Cerebellar nuclear complex (tissue), 1 donor: ENCODE results near the gene STAB2.
"Not testable (repeated sequence)": the region's sequence is repeated elsewhere in the genome, so short reads cannot be mapped to it uniquely, and the experiment has no call there.

Experiments used
- DNase-seq, 2 experiments: peaks; one replicate each; lab custom pipeline; 2025; lab: John Stamatoyannopoulos, UW

The STAB2 gene

DNA sequence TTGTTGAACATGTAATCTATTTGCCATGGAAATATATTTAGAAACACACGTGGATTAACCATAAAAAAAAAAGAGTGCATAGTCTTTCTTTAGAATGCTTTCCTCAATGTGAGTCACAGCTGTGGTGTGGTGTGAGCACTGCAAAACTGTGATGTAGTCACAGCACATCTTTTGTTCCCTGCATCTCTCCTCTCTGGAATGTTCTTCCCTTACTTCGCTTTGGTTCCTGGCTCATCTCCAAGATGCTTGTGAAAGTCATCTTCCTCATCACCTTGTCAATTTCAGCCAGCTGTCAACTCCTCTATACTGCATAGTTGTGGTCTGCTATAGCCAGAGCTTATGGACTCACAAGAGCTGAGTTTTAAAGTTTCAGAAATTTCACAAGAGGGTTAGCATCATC, 60.2 kb downstream of the STAB2 start:
- no peak for DNase-seq

DNA sequence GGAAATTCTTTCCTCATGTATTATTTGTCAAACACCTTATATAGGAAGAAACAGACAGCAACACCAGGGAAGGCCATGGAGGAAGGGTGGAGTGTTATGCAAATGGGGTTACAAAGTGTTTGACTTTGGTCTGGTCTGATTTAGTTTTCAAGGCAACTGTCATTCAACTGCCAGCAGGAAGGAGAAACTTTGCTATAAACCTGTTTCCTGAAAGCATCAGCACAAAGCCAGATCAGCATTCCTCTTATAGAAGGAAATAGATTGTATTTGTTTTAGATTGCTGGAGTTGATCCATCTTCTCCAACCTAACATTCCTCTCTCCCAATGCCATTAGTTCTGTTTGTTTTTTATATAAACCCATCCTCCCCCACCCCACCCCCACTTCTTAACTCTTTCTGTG, 65.7 kb downstream of the STAB2 start:
- DNase-seq, result no peak

DNA sequence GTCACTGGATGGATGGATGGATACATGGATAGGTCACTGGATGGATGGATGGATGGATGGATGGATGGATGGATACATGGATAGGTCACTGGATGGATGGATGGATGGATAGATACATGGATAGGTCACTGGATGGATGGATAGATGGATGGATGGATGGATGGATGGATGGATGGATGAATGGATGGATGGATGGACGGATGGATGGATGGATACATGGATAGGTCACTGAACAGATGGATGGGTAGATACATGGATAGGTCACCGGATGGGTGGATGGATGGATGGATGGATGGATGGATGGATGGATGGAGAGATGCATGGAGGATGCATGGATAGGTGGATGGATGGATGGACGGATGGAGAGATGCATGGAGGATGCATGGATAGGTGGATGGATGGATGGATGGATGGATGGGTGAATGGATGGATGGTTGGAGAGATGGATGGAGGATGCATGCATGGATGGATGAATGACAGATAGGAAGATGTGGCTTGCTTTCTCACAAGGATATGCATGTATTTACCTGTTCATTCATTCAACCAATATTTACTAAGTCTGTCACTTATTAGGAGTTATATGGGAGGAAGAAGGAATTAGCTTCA, 66.6 kb downstream of the STAB2 start:
- DNase-seq, result not testable (repeated sequence)

DNA sequence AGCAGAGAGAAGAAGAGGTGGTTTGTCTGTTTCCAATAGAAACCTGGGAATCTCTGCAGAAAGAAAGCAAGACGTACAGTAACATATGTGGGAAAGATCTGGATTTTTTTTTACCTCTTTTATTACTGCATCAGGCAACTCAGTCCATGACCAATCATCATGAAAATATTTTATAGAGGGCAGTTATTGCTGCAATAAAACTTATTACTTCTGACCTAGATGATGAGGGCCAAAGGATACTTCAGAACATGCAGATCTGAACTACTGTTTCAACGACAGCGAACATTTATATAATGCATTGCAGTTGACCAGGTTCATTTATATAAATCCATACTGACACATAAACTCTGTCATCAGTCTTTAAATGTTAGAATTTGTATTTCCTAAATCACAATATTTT, 67.7 kb downstream of the STAB2 start:
- DNase-seq, result no peak

DNA sequence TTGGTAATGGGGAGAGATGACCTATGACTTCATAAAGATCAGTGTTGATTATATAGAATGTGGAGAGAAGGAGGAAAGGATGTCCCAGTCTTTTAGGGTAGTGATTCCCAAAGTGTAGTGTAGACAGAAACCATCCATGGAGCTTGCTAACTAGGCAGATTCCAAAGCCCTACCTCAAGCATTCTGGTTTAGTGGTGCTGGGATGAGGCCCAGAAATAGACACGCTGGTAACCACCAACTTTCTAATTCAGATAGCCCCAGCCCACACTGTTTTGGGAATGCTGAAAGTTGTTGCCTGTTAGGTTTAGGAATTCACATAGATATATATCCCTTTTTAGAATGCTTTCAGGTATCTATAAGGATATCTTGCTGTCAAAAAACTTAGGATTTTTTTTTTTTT, 69.2 kb downstream of the STAB2 start:
- DNase-seq, result no peak

DNA sequence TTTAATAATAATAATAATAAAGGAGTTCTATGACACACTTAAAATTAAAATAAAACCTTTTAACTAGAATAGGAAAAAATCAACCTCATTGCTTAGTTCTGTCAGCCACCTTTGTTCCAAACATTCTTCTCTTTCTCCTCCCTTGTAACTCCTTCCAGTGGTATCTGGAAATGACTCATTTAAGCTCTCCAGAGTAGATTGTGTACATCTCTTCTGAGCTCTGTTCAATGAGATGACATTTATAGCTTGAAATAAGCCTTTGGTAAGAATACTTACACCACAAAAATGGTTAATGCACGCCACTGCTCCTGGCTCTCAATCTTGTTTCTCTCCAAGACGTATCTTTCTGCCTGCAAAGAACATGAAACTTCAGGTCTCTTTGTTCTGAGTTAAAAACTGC, 70.3 kb downstream of the STAB2 start:
- DNase-seq, result no peak

DNA sequence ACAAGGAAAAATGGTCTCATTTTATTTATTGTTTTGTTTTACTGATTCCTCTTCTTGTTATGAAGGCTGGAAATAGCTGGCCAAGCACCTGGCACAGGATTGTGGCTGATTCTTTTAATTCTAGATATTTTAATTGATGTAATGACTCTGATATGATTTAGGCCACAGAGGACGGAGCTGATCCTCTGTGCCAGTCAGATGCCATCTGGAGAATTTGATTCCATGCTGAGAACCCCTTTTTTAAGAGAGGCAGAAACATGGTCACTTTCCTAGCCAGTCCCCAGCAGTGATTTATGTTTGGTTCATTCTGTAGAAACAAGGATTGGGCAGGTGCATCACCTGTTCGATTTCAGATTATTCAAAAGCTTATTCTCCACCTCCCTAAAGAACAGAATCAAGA, 77.6 kb downstream of the STAB2 start:
- DNase-seq, result no peak

DNA sequence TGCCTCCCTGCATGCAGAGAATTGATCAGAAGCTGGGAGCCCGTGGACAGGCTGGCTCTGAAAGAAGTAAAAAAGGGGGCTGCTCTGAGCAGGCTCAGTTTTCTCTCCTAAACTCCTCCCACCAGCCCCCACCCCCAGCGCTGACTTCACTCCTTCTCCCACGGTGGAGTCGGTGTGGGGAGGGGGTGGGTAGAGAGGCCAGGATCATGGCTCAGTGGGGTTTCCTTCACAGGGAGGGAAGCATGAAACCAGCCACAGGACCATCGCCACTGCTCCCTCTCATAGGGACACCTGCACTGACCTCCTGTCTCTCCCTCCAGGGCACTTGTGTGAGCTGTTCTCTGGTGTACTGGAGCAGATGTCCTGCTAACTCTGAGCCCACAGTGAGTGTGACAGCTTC, 78.9 kb downstream of the STAB2 start:
- DNase-seq, result no peak

DNA sequence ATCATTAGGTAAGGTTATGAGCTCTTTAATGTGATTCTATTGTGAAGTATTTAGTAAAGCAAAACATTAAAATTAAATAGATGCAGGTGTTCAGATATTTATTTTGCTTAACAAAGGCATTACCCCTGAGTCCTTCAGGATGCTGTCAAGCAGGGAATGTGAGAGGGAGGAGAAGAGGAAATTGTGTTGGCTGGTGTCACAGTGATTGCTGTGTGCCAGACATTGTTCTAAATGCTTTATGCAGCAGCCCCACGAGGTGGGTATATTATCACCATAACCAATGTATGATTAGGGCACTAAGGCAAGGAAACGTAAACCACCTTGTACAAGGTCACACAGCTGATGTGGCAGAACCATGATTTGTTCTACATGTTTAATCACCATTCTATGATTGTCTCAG, 80.1 kb downstream of the STAB2 start:
- DNase-seq, result no peak

DNA sequence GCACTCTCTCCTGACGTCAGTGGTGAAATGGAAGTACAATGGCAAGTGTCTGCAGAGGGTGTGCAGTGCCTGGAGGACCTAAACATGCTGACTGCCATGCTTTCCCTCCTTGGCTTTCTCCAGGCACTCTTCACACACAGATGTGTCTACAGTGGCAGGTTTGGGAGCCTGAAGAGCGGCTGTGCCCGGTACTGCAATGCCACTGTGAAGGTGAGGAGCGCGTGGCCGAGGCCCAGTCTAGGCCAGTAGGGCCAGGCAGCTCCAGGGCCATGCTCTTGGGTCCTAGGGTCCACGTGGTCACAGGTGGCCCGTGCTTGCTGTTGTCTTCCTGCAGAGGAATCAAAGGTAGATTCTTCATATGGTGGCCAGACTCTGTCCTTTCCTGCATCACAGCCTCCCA, 81.4 kb downstream of the STAB2 start:
- DNase-seq, result no peak

DNA sequence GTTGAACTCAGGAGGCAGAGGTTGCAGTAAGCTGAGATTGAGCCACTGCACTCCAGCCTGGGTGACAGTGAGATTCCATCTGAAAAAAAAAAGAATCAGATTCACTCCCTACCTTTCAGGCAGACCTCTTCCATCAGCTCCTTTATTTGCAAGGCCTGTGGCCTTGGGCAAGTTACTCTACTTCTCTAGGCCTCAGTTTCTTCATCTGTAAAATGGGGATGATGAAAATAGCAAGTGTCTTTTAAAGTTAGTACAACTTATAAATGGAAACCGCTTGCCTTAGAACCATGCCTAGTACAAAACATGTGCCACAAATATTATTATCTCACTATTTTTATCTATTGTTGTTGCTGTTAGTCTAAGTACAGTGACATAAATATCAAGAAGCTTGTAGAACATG, 84.3 kb downstream of the STAB2 start:
- no peak for DNase-seq

DNA sequence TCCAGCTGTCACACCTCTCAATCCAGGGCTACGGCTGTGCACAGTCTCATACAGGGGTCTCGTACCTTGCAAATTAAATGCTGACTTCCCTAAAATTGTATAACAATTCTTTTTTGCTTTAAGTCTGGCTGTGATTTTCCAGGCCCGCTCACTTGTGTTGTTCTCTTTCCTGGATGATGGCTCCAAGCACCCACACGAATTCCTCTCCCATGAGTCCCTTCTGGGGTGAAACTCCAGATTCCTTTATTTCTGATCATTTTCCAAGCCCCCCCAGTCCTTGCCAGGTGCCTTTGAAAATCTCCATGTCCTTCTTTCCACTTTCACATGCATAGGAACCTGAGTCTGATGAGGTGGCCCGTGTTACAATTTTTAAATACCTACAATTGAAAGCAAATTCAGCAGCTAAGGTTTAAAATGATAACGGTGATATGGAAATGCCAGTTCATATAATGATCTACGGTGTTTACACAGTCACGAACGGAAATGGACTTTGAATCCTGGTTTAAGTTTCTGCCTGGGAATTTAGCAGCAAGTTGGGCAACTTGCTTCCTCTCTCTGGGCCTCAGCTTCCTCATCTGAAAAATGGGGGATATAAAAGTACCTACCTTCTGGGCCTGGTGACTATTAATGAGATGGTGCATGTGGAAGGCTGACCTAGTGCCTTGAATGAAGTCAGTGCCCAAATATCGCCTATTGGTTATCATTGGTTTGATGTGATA, 85.5 kb downstream of the STAB2 start:
- no peak for DNase-seq

DNA sequence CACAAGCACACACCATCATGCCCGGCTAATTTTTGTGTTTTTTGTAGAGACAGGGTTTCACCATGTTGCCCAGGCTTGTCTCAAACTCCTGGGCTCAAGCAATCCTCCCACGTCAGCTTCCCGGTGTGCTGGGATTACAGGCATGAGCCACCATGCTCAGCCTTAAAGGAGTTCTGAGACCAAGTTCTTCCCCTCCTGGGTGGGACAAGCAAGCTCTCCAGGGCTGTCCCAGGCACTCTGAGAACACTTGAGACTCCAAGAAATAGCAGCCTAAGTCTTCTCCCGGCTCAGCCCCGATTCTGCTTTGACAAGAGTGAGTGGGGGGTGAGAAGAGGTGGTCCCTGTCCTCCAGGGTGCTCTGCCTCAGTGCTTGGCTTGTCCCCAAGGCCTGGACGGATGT, 86.4 kb downstream of the STAB2 start:
- DNase-seq, result no peak

DNA sequence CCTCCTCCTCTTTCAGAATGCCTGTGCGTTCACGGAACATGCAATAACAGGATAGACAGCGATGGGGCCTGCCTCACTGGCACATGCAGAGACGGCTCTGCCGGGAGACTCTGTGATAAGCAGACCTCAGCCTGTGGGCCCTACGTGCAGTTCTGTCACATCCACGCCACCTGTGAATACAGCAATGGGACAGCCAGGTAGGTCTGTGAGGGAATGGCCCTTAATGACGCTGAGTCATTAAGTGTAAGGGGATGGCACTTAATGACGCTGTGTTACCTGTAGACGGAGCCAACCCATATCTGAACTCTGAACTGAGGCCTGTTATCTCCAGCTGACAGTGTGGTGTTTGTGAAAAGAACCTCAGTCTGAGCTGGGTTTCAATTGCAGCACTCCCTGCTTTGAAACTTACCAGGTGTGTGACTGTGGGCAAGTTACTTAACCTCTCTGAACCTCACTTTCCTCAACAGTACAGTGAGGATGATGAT, 86.9 kb downstream of the STAB2 start:
- DNase-seq, result no peak

DNA sequence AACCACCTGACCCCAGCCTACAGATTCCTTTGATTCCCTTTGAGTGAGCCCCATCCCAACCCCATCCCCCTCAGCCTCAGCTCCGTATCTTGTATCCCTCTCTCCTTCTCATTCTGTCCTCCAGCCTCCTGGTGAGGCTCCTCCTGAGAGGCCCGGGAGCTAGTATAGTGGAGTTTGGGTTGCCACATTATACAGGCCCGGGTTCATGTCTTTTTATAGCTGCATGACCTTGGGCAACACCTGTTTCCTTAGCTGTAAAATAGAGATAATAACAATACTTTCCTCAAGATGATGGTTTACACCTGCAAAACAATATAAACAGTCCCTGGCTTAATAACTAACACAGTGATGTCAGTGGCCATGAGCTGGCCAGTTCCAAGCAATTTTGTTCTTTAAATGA, 89.8 kb downstream of the STAB2 start:
- DNase-seq, result no peak

DNA sequence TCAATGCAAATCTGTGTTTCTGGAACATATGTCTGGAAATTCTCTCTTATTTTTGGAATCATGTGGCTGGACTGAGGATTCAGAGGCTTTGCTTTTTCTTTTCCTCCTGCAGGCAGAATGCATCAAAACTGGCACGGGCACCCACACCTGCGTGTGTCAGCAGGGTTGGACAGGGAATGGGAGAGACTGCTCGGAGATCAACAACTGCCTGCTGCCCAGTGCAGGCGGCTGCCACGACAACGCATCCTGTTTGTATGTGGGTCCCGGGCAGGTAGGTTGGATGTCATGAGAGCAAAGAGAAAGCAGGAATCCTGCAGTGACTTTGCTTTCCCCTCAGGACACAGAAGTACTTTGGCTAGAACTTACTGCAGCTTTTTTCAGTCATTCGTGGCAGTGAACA, 90.3 kb downstream of the STAB2 start:
- no peak for DNase-seq

DNA sequence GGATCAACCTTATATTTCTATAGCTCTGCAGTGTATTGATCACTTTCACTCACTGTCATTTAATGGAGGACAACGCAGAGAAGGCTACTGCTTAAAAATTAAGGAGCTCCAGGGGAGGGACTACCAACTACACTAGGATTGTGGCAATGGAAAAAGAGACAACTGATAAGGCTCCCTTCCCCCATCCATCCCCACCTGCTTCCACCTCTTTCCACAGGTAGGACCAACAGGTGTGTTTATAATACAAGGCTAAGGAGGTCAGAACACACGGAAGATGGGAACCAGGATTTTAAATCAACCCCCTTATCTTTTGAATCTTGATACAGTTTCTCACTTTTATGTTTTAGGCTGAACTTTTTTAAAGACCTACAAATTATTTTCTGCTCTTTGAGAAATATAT, 90.8 kb downstream of the STAB2 start:
- DNase-seq, result no peak

DNA sequence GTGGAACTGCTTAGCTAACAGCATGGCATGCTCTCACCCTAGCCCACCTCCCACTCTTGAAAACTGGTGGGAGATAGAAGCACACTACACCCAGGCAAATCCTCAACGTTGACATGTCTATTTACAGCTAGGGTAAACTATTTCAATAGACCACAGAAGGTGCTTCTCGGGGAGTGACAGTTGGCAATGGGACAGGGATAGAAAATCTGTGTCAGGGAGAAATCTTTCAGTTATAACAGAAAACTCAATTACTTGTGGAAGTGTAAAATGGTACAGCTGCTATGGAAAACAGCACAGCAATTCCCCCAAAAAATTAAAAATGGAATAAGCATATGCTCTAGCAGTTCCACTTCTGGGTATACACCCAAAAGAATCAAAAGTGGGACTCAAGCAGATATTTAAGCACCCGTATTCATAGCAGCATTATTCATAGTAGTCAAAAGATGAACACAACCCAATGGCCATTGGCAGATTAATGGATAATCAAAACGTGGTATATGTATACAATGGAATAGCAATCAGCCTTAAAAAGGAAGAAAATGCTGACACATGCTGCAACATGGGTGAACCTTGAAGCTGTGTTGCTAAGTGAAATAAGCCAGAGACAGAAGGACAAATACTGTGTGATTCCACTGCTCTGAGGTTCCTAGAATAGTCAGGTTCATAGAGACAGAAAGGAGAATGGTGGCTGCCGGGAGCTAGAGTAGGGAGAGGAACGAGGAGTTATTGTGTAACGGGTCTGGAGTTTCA, 92.5 kb downstream of the STAB2 start:
- no peak for DNase-seq

DNA sequence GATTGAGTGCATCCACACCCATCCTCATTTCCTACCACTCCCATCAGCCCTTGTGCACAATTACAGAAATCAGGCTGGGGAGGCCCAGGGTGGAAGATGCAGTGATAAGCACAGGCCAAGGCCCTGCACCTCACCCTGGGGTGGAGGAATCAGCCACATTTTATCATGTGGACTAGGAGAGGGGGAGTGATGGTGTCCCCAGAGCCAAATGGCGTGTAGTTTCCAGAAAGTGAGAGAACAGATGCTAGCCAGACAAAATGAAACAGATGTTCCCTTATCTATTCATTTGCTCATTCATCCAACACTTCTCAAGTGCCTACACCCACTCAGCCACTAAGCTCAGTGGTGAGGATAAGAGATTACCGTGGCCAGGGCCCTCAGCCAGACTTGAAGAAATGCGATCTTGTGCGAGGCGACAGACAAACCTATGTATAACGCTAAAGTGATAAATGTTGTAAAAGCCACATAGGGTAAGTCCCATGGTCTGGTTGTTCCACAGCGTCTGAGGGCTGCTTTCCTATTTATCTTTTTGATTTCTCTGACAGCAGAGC, 93.6 kb downstream of the STAB2 start:
- DNase-seq, result no peak

DNA sequence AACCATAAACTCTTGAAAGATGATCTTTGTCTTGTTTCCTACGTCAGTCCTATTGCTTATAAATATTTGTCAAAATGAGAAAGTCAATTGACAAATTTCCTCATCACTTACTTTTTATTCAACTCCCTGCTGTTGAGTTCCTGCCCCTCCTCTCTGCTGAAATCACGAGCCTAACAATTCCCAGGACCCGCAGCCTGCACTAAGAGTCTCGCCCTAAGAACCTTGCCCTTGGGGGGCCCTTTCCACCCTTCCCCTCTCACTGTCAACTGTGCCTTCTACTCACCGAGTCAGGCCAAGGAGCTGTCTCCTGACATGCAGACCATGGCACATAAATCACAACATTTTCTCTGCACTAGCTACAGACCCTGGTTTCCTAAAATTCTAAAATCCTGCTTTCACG, 99.0 kb downstream of the STAB2 start:
- no peak for DNase-seq

DNA sequence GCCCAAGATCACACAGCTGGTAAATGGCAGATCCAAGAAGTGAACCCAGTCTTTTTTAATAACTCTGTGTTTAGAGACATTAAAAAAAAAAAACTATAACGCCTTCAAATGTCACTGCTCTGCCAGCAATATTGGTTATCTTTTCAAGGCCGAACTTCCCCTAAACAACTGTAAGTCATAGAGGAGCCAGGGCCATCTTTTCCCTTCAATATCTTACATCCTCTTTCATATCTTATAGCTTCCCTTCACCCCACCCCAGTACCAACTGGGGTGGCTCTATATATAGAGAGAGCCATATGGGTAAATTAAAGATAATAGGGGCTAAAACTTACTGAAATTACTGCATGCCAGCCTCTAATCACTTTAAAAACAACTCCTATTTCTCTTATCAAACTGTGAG, 100.2 kb downstream of the STAB2 start:
- no peak for DNase-seq

DNA sequence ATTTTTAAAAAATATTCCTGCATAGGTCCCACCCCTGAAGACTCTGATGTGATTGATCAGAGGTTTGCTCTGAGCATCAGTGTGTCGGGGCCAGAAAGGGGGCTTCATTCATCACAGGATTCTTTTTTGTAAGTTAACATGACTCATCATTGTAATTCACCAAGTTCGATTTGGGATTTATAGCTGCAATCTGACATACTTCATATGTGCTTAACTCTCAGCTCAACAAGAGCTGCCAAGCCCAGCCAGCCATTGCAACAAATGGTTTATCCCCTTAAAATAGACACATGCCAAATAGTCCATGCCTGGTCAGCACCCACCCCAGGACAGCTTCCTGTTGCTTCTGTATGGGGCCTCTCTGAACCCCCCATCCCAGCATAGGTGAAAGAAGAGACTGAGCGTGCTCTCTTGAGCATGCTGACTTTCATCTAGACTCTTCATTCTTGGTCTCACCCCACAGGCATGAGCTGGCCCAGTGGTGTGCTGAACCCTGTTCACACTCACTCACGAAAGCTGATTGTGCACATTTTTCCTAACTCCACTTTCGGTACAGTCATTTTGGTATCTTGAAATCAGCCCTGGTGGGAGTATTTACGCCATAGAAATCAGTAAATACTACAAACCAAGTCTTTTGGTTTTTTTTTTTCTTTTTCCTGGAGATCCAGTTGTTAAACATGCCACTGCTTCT, 101.4 kb downstream of the STAB2 start:
- DNase-seq, result no peak
